HCT116 (cell line): Measurements from ENCODE around the gene CHST8. TPM values are rescaled to one million over a fixed set of nuclear protein-coding genes. Genes with fewer than 3 reads are reported as not detected.

ENCODE experiments used
- ATAC-seq: fragments of 200-7000 bp; cut with Tn5 transposase; 2 replicates; pipeline ENCODE4 v1.9.1; 2020; ENCODE audit warnings: mild to moderate bottlenecking, moderate library complexity
- BruUV-seq: library from RNA; stranded (reverse); fragments of 400-500 nt; replicated peaks from 2 replicates; lab custom pipeline; 2021; lab: Mats Ljungman, UMichigan
- CTCF ChIA-PET: fragments of 300-600 bp; sonication (Branson Sonifier 250); formaldehyde crosslinking; loops from one replicate; lab custom pipeline; 2021; ENCODE audit warnings: antibody characterized with exemption; lab: Charles Lee
- POLR2A ChIA-PET: fragments of 300-600, 350-600 bp; sonication (Branson Sonifier 250); formaldehyde crosslinking; loops from one replicate; lab custom pipeline; 2021; ENCODE audit warnings: antibody characterized with exemption; lab: Charles Lee
- RAD21 ChIA-PET, 2 experiments: fragments of 300-600 bp; sonication (Branson Sonifier 250); formaldehyde crosslinking; loops; one replicate each; lab custom pipeline; 2023; ENCODE audit warnings: low total read pairs in 2 of 2; ENCODE audit not compliant: uncharacterized antibody in 2 of 2, unreplicated experiment in 2 of 2, low non-redundant PET in 1 of 2; lab: Charles Lee
- DNase-seq: peaks from one replicate; pipeline ENCODE4 v3.0.0-alpha.2; 2010; ENCODE audit warnings: low read depth, low spot score
- H2AFZ ChIP-seq: fragments of 200-600 bp; shearing (Covaris generic), sonication (generic); 2 replicates; pipeline ENCODE4 v1.6.1; 2017; ENCODE audit warnings: low read depth, mixed run types, mixed read lengths, antibody characterized with exemption, low read length; ENCODE audit not compliant: poor library complexity, severe bottlenecking
- H3K27ac ChIP-seq: 2 replicates; pipeline ENCODE4 v1.5.1; 2012; ENCODE audit warnings: low read depth, low read length
- H3K27me3 ChIP-seq: fragments of 200-600 bp; sonication (generic); 2 replicates; pipeline ENCODE4 v1.6.1; 2016; ENCODE audit warnings: mixed run types, low read length, mixed read lengths; ENCODE audit not compliant: insufficient read depth
- H3K36me3 ChIP-seq, 2 experiments: fragments of 200-500 bp in 1 of 2; fragments of 200-600 bp in 1 of 2; sonication (Bioruptor generic) in 1 of 2; sonication (generic) in 1 of 2; 2 replicates each; pipeline versions ENCODE4 v1.5.1 to v1.6.1; 2014 to 2016; ENCODE audit warnings: low read length in 2 of 2, inconsistent platforms in 1 of 2, mixed read lengths in 1 of 2, mixed run types in 1 of 2; ENCODE audit not compliant: insufficient read depth in 2 of 2, control insufficient read depth in 1 of 2
- H3K4me1 ChIP-seq, 2 experiments: fragments of 200-600 bp in 1 of 2; sonication (generic) in 1 of 2; 2 replicates each; pipeline versions ENCODE4 v1.5.1 to v1.6.1; 2012 to 2017; ENCODE audit warnings: low read length in 2 of 2, inconsistent platforms in 1 of 2, mild to moderate bottlenecking in 1 of 2, mixed read lengths in 1 of 2, mixed run types in 1 of 2, moderate library complexity in 1 of 2; ENCODE audit not compliant: insufficient read depth in 2 of 2, control insufficient read depth in 1 of 2
- H3K4me2 ChIP-seq: fragments of 200-600 bp; sonication (generic); 2 replicates; pipeline ENCODE4 v1.6.1; 2017; ENCODE audit warnings: mixed run types, low read length, mixed read lengths
- H3K4me3 ChIP-seq, 2 experiments: fragments of 200-600 bp in 1 of 2; sonication (generic) in 1 of 2; replicated peaks in 1 of 2; 2 replicates each; pipeline ENCODE4 v1.5.1; 2011 to 2016; ENCODE audit warnings: low read length in 2 of 2, control low read depth in 1 of 2, low read depth in 1 of 2, mild to moderate bottlenecking in 1 of 2, mixed read lengths in 1 of 2, mixed run types in 1 of 2
- H3K79me2 ChIP-seq: fragments of 200-600 bp; sonication (generic); 2 replicates; pipeline ENCODE4 v1.6.1; 2017; ENCODE audit warnings: mild to moderate bottlenecking, mixed run types, low read length, moderate library complexity, mixed read lengths; ENCODE audit not compliant: insufficient read depth
- H3K9ac ChIP-seq: fragments of 200-600 bp; sonication (generic); 2 replicates; pipeline ENCODE4 v1.6.1; 2016; ENCODE audit warnings: low read length, mixed read lengths
- H3K9me2 ChIP-seq: fragments of 200-600 bp; sonication (generic), shearing (Covaris generic); 2 replicates; pipeline ENCODE4 v1.6.1; 2017; ENCODE audit warnings: mixed run types, mild to moderate bottlenecking, moderate library complexity; ENCODE audit not compliant: insufficient read depth
- H3K9me3 ChIP-seq, 2 experiments: fragments of 200-500 bp in 1 of 2; fragments of 200-600 bp in 1 of 2; sonication (Bioruptor generic) in 1 of 2; sonication (generic) in 1 of 2; 2 replicates each; pipeline ENCODE4 v1.6.1; 2014 to 2017; ENCODE audit warnings: low read length in 2 of 2, mixed read lengths in 2 of 2, inconsistent platforms in 1 of 2, low read depth in 1 of 2, mild to moderate bottlenecking in 1 of 2, mixed run types in 1 of 2, moderate library complexity in 1 of 2; ENCODE audit not compliant: control insufficient read depth in 1 of 2, insufficient read depth in 1 of 2
- H4K20me1 ChIP-seq: fragments of 200-600 bp; sonication (generic), shearing (Covaris generic); 2 replicates; pipeline ENCODE4 v1.6.1; 2017; ENCODE audit warnings: mixed run types, mild to moderate bottlenecking, moderate library complexity; ENCODE audit not compliant: insufficient read depth
- CBX3 ChIP-seq: IDR thresholded peaks from 2 replicates; pipeline ENCODE4 v1.6.1; 2012; ENCODE audit warnings: low read depth
- CEBPB ChIP-seq: IDR thresholded peaks from 2 replicates; pipeline ENCODE4 v1.6.1; 2012; ENCODE audit warnings: low read depth
- CTCF ChIP-seq, 3 experiments: fragments of 200-600 bp in 1 of 3; sonication (generic) in 1 of 3; IDR thresholded peaks in 2 of 3; conservative IDR thresholded peaks in 1 of 3; 2 replicates each; pipeline ENCODE4 v1.5.1; 2012 to 2017; ENCODE audit warnings: low read depth in 2 of 3, low read length in 2 of 3, antibody characterized with exemption in 1 of 3, borderline replicate concordance in 1 of 3, control low read depth in 1 of 3, mild to moderate bottlenecking in 1 of 3, mixed read lengths in 1 of 3, mixed run types in 1 of 3, moderate library complexity in 1 of 3; ENCODE audit not compliant: insufficient read depth in 1 of 3
- EGR1 ChIP-seq: IDR thresholded peaks from 2 replicates; pipeline ENCODE4 v1.6.1; 2012; ENCODE audit warnings: low read depth
- ELF1 ChIP-seq: IDR thresholded peaks from 2 replicates; pipeline ENCODE4 v1.6.1; 2012; ENCODE audit warnings: low read depth, borderline replicate concordance
- EZH2phosphoT487 ChIP-seq: fragments of 200-600 bp; IDR thresholded peaks from 2 replicates; pipeline ENCODE4 v1.6.1; 2018; ENCODE audit warnings: antibody characterized with exemption, borderline replicate concordance
- FOSL1 ChIP-seq: IDR thresholded peaks from 2 replicates; pipeline ENCODE4 v1.6.1; 2012; ENCODE audit warnings: low read depth
- JUND ChIP-seq: IDR thresholded peaks from 2 replicates; pipeline ENCODE4 v1.6.1; 2012
- MAX ChIP-seq: IDR thresholded peaks from 2 replicates; pipeline ENCODE4 v1.6.1; 2012
- POLR2AphosphoS5 ChIP-seq: IDR thresholded peaks from 2 replicates; pipeline ENCODE4 v1.6.1; 2011; ENCODE audit warnings: mild to moderate bottlenecking, low read depth, low read length, moderate library complexity
- RAD21 ChIP-seq: IDR thresholded peaks from 2 replicates; pipeline ENCODE4 v1.6.1; 2012; ENCODE audit warnings: low read depth, mild to moderate bottlenecking
- REST ChIP-seq: IDR thresholded peaks from 2 replicates; pipeline ENCODE4 v1.6.1; 2012; ENCODE audit warnings: low read depth
- SP1 ChIP-seq: IDR thresholded peaks from 2 replicates; pipeline ENCODE4 v1.6.1; 2012; ENCODE audit warnings: low read depth
- SRF ChIP-seq: IDR thresholded peaks from 2 replicates; pipeline ENCODE4 v1.6.1; 2012; ENCODE audit warnings: low read depth
- TCF7L2 ChIP-seq: IDR thresholded peaks from 2 replicates; pipeline ENCODE4 v1.7.0; 2011; ENCODE audit warnings: borderline replicate concordance, inconsistent platforms; ENCODE audit not compliant: insufficient read depth, insufficient read length; ENCODE audit errors: extremely low read depth
- YY1 ChIP-seq: IDR thresholded peaks from 2 replicates; pipeline ENCODE4 v1.6.1; 2011; ENCODE audit warnings: low read length, low read depth, moderate library complexity, mild to moderate bottlenecking; ENCODE audit not compliant: insufficient replicate concordance; ENCODE audit errors: extremely low read depth
- ZFX ChIP-seq: fragments of 450-650 bp; IDR thresholded peaks from 2 replicates; pipeline ENCODE4 v1.6.1; 2017
- ZNF274 ChIP-seq: fragments of 200-500 bp; sonication (Bioruptor generic); IDR thresholded peaks from 2 replicates; pipeline ENCODE4 v1.6.1; 2014; ENCODE audit warnings: mild to moderate bottlenecking, low read depth, low read length, inconsistent platforms
- intact Hi-C: fragments of 100-400 bp; cut with micrococcal nuclease; formaldehyde crosslinking; loops from 2 replicates; pipeline ENCODE4 v1.10.0; 2022
- total RNA-seq: library from RNA; stranded (reverse); gene quantifications from one replicate; pipeline ENCODE4 v1.2.1, GENCODE V29; 2021; ENCODE audit not compliant: unreplicated experiment
- TF ChIP-seq, protein P1 (sequence below): IDR thresholded peaks from 2 replicates; pipeline ENCODE4 v1.6.1; 2011; ENCODE audit warnings: mild to moderate bottlenecking, low read length, moderate library complexity; ENCODE audit not compliant: insufficient replicate concordance; ENCODE audit errors: extremely low read depth

Gene CHST8
- total RNA-seq, 1 experiment from 2014 or later, result not detected

GRCh38 chr19:33580026-33580644 lies 41.6 kb upstream of the CHST8 start:
- H3K9ac ChIP-seq, result no peak overlapping the region
- ChIA-PET CTCF (no interaction called here), POLR2A (no interaction called here), RAD21 (no interaction called here)
- H3K4me2 ChIP-seq, result no peak overlapping the region
- no peak for TF ChIP-seq ELF1
- TF ChIP-seq MAX, result no peak
- no peak for TF ChIP-seq CBX3
- no peak for TF ChIP-seq ZNF274
- no peak for TF ChIP-seq SP1
- no peak for TF ChIP-seq EGR1
- no peak for TF ChIP-seq REST
- TF ChIP-seq YY1, result no peak
- no peak for TF ChIP-seq EZH2phosphoT487
- no peak for TF ChIP-seq RAD21
- TF ChIP-seq ZFX, result no peak
- TF ChIP-seq SRF, result no peak
- no peak for TF ChIP-seq TCF7L2
- TF ChIP-seq JUND, result no peak
- TF ChIP-seq POLR2AphosphoS5, result no peak
- no peak for TF ChIP-seq CEBPB
- no peak for TF ChIP-seq FOSL1
- TF ChIP-seq CTCF (IDR thresholded peaks at IDR 0.05 in 2 of 3, conservative IDR thresholded peaks at IDR 0.05 in 1 of 3; ENCODE audit: borderline replicate concordance in 1 of 3, insufficient read depth in 1 of 3, low read depth in 2 of 3, low read length in 2 of 3), result no peak
- TF ChIP-seq, protein P1, sequence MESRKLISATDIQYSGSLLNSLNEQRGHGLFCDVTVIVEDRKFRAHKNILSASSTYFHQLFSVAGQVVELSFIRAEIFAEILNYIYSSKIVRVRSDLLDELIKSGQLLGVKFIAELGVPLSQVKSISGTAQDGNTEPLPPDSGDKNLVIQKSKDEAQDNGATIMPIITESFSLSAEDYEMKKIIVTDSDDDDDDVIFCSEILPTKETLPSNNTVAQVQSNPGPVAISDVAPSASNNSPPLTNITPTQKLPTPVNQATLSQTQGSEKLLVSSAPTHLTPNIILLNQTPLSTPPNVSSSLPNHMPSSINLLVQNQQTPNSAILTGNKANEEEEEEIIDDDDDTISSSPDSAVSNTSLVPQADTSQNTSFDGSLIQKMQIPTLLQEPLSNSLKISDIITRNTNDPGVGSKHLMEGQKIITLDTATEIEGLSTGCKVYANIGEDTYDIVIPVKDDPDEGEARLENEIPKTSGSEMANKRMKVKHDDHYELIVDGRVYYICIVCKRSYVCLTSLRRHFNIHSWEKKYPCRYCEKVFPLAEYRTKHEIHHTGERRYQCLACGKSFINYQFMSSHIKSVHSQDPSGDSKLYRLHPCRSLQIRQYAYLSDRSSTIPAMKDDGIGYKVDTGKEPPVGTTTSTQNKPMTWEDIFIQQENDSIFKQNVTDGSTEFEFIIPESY, result no peak
- H3K4me3 ChIP-seq, result no peak overlapping the region
- H3K9me3 ChIP-seq, result peaks cover 0 to 4% of the 10 kb centered on the region in 2 experiments; a peak in 2 of 4 replicates
- no TSS peak for BruUV-seq
- intact Hi-C loops, result no loop called here
- no peak for DNase-seq
- H4K20me1 ChIP-seq, result no peaks in the 10 kb centered on the region
- H3K4me1 ChIP-seq, result no peaks in the 10 kb centered on the region
- ATAC-seq, result no peak
- H3K27me3 ChIP-seq, result peaks cover 11% of the 10 kb centered on the region
- H2AFZ ChIP-seq, result no peak overlapping the region
- H3K36me3 ChIP-seq, result no peaks in the 10 kb centered on the region
- no peak overlapping the region for H3K27ac ChIP-seq
- no peaks in the 10 kb centered on the region for H3K79me2 ChIP-seq
- no peaks in the 10 kb centered on the region for H3K9me2 ChIP-seq
